Left kidney (tissue), 2 donors: ENCODE measurements around the gene TTC21B. TPM values are rescaled to one million over a fixed set of nuclear protein-coding genes. Genes with fewer than 3 reads are reported as not detected.
A peak's percentile ranks its signal among the peaks of the same experiment; 100 is the strongest.
"Not testable (repeated sequence)": the region's sequence is repeated elsewhere in the genome, so short reads cannot be mapped to it uniquely, and the experiment has no call there.

ENCODE experiments used
- DNase-seq: peaks from one replicate; pipeline ENCODE4 v3.0.0-alpha.2; 2013
- polyA plus RNA-seq: library from polyadenylated mRNA; unstranded; fragments of 120-200 nt; gene quantifications from one replicate; pipeline ENCODE4 v1.2.1, GENCODE V29; 2013; ENCODE audit not compliant: insufficient read length

Gene TTC21B
- polyA plus RNA-seq, 1 donor = 40.4 TPM

- DNase-seq = no peak
Observed at GRCh38 chr2:165888171-165888570, 65.4 kb downstream of the TTC21B start.

DNA sequence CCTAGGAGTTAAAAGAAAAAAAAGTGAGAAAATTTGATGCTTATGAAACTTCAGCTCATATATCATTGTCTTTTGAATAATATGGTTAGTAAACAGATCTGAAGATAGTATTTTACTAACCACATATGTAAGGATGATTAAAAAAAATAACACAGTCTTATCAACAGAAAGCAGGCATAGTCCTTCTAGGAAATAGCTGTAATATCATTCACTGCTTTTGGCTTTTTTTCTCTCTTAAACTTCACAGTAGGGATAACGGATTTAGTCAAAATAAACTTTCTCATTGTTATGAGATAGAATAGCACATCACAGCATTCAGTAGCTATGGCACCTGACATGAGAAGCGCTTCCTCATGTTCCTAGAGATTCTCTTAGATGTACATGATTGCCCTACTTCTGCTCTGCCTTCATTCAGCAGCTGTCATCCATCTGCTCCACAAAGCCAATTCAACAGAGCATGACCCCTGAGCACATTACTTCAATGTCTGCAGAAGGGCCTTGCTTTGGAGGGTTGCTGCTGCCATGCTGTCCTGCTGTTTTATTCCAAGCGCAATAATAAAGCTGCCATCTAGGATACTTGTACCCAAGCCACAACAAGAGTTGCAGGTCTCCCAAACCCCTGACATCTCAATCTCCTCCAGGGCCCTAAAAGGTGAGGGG is 67.0 kb downstream of the TTC21B start:
- DNase-seq = no peak

GRCh38 chr2:165877565-165878550 is 75.7 kb downstream of the TTC21B start:
- no peak for DNase-seq

DNA sequence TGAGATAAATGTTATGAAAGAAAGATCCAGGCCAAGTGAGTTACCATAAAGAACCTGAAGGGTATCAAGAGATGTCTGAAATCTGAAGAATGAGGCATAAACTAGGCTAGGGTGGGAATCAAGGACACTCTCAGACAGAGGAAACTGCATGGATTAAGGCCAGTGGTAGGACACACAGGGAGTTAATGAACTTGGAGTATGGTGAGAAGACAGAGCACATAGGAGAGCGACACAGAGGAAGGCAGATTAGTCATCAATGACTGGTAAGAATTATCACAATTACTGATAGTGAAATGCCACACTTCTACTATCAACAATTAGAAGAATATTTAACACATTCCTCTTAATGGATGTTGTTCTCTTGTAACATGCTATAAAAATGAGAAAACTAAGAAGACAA is 76.9 kb downstream of the TTC21B start:
- DNase-seq = no peak

GRCh38 chr2:165876269-165876668 is 77.3 kb downstream of the TTC21B start:
- DNase-seq = no peak

- peak; percentile 51 for DNase-seq
Observed at GRCh38 chr2:165874445-165875039, 79.0 kb downstream of the TTC21B start.

DNA sequence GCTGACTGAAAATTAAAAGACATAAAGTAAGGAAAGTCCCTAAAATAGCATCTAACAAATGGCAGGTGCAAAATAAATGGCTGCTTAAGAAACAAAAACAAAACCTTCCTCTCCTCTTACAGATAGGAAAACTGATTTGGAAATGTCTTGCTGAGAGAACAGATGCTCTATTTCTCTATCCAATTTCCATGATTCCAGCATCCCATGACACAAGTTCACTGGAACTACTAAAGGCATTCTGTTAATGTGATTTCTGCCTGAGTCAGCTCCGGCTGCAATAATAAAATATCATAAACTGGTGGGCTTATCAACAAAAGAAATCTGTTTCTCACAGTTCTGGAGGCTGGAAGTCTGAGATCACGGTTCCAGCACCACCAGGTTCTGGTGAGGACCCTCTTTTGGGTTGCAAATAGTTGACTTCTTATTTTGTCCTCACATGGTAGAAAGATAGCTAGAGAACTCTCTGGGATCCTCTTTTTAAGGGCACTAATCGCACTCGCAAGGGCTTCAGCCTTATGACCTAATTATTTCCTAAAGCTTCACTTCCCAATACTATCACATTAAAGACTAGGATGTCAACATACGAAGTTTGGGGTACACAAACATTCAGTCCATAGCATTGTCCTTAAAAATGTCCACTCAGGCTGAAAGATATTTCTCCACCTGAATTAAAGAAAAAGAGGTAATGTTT is 81.3 kb downstream of the TTC21B start:
- DNase-seq = no peak

DNA sequence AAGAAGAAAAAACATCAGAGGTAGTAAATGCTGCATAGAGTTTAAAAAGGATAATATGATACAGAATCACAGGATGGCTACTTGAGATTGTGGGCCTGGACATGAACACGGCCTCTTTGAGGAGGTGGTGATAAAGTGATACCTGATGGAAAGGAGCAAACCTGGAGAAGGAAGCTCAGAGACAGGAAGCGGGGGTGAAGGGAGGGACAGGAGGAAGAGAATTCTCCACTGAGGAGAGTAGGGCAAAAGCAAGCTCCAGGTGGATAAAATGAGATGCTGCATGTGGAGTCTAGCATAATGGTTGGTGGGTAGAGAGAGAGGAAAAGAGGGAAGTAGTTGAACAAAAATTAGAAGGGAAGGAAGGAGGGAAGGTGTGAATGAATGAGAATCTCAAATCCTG is 82.6 kb downstream of the TTC21B start:
- no peak for DNase-seq

DNA sequence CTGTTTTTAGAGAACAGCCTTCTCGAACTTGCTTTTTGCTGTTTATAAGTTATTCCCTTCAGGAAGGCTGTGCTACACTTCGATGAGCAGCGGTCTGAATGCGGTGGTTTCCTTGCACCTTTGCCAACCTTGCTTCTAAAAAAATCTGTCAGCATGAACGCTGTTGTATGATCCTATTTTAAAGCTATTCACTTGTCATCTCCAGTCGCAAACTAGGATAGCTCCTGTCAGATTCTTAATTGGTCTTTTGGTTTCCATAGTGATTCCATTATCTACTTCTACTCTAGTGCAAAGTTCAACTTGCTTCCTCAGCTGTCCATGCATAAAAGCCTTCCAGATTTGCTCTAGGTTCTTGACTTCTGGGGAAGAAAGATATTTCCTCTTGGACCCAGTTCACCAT is 83.2 kb downstream of the TTC21B start:
- DNase-seq = no peak

GRCh38 chr2:165868211-165868610 is 85.4 kb downstream of the TTC21B start:
- peak; percentile 51 for DNase-seq

DNA sequence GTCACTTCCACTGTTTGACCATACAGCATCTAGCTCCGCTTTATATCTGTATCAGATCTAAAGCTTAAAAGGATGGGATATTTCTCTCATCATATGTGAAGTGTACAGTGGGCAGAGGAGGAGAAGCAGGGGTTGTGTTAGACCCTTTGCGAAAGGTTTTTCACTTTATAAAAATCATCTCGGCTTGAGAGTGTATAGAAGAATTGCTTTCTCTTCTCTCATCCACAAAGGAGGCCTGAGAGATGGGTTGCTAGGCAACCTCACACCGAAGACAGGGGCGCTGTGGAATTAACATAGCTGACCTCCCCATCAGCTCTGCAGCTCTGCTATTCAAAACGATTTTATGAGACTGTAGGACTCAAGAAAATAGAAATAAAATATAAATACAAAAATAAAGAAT is 89.3 kb downstream of the TTC21B start:
- no peak for DNase-seq

- DNase-seq = no peak
Observed at GRCh38 chr2:165863810-165864261, 89.7 kb downstream of the TTC21B start.

DNA sequence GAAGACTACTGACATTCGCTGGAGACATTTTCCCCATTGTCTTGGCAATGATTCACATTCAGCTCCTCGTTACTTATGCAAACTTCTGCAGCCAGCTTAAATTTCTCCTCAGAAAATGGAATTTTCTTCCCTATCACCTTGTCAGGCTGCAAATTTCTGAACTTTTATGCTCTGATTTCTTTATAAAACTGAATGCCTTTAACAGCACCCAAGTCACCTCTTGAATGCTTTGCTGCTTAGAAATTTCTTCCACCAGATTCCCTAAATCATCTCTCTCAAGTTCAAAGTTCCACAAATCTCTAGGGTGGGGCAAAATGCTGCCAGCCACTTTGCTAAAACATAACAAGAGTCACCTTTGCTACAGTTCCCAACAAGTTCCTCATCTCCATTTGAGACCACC is 92.5 kb downstream of the TTC21B start:
- DNase-seq = not testable (repeated sequence)

DNA sequence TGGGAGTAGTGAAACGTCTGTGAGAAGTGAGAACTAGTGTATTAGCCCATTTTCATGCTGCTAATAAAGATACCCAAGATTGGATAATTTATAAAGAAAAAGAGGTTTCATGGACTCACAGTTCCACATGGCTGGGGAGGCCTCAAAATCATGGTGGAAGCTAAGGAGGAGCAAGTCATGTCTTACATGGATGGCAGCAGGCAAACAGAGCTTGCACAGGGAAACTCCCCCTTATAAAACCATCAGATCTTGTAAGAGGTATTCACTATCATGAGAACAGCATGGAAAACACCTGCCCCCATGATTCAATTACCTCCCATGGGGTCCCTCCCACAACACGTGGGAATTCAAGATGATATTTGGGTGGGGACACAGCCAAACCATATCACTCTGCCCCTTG is 93.9 kb downstream of the TTC21B start:
- not testable (repeated sequence) for DNase-seq

DNA sequence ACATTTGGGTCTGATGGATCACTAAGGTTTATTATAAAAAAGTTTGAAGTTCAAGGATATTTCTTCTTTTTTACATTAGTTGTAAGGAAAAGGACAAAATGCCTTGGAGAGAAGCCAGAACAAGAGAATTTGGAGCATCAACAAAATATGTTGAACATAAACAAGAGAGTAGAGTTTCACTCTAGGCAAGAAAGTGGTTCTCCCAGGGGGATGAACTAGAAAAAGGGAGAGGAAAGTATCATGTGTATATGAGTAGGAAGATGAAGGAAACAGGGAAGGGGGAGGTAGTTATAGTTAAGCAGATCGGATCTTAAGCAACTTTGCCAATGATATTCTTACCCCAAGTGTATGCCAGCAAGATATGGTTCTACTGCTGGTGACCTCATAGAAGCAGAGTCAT is 95.7 kb downstream of the TTC21B start:
- DNase-seq = no peak

DNA sequence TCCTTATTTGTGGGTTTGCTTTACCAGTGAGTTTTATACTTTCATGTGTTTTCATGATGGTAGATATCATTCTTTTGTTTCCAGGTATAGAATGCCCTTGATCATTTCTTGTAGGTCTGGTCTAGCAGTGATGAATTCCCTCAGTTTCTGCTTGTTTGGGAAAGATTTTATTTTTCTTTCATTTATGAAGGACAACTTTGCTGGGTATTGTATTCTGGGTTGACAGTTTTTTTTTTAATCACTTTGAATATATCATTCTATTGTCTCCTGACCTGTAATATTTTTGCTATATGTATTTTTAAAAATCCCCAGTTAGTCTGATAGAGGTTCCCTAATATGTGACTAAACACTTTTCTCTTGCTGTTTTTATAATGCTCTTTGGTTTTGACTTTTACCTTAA is 101.2 kb downstream of the TTC21B start:
- DNase-seq = no peak

DNA sequence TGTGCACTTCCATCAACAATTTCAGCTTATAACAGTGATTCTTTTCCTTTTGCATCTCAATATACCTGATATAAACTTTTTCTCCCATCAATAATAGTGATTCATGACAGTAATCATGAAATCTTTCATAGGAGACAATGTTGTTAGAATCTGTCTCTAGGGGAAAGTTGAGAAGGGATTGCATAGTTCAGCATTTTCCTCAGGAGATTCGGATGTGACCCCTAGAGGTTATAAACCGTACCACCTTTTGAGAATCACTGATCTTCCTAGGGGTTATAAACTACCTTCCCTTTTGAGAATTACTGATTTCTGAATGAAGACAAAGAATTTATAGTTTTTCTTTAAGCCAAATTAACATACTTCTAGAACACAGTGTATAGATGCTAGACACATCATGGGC is 106.6 kb downstream of the TTC21B start:
- DNase-seq = no peak

DNA sequence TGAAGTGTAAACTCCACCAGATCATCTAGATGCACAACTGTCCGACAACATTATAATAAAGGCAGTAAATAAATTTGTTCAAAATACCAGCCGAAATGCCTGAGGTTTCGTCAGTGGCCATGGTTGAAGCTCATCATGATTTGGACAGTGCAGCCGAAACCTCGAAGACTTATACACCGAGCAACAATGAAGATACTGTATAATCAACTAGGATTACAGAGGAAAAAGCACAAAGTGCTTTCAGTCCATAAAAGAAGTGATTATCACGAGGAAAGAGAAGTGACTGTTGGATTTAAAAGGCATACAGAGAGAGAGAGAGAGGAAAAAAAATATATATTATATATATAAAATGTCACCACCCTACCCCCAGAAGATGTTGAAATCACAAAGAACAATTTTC is 107.5 kb downstream of the TTC21B start:
- no peak for DNase-seq

- DNase-seq = no peak
Observed at GRCh38 chr2:165844216-165844615, 109.4 kb downstream of the TTC21B start.

- no peak for DNase-seq
Observed at GRCh38 chr2:165843351-165843750, 110.2 kb downstream of the TTC21B start.

GRCh38 chr2:165840333-165840958 is 113.1 kb downstream of the TTC21B start:
- no peak for DNase-seq

DNA sequence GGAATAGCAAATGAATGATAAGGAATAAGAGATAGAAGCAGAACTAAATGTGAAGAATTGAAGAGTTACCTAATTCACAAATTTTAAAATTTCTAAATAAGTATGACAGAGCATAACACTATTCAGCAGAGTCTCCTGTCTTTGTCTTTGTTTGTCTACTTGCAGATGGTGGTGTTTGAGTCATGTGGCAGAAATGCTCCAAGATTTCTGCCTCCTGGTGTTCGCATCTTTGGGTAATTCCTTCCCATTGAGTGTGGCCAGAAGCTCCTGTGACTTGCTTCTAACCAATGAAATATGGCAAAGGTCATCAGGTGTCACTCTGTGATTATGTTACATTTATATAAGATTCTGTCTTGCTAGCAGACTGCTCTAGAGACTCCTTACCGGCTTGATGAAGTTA is 114.0 kb downstream of the TTC21B start:
- no peak for DNase-seq
